Breast epithelium (tissue), 3 donors: ENCODE measurements around the gene CUL4A.

Experiments
- POLR2A ChIP-seq: fragments of 450-650 bp; IDR thresholded peaks from one replicate; pipeline ENCODE4 v1.6.1; 2016; ENCODE audit warnings: antibody characterized with exemption, mild to moderate bottlenecking, moderate library complexity
- POLR2AphosphoS5 ChIP-seq, 3 donors: sonication (generic); formaldehyde crosslinking; IDR thresholded peaks; one replicate each; pipeline ENCODE4 v1.6.1; 2017; ENCODE audit warnings: antibody characterized with exemption in 3 of 3
- TF ChIP-seq, protein P1 (sequence below), 3 donors: fragments of 450-650 bp; IDR thresholded peaks; one replicate each; pipeline ENCODE4 v1.5.1; 2016 to 2017; ENCODE audit warnings: antibody characterized with exemption in 3 of 3, mild to moderate bottlenecking in 3 of 3, moderate library complexity in 3 of 3

DNA sequence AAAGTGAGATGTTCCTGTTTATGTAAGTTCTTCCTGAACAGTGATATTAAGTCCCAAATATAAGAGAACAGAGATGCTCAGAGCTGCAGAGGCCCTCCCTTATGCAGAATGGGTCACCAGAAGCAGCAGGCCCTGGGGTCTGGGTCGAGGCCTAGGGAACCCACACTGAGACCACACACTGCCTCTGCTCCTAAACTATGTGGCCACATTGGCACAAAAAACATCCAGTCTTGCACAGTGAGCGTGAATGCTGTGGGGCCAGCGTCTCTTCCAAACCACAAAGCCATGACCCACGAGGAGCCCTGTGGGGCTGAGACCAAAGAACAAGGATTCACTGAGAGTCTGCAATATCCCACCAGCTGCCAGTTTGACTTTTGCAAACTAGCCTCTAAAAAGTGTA, 27.4 kb upstream of the CUL4A start:
- TF ChIP-seq POLR2A (no peak), POLR2AphosphoS5 (IDR thresholded peaks at IDR 0.05) (no peak)
- TF ChIP-seq, protein P1, sequence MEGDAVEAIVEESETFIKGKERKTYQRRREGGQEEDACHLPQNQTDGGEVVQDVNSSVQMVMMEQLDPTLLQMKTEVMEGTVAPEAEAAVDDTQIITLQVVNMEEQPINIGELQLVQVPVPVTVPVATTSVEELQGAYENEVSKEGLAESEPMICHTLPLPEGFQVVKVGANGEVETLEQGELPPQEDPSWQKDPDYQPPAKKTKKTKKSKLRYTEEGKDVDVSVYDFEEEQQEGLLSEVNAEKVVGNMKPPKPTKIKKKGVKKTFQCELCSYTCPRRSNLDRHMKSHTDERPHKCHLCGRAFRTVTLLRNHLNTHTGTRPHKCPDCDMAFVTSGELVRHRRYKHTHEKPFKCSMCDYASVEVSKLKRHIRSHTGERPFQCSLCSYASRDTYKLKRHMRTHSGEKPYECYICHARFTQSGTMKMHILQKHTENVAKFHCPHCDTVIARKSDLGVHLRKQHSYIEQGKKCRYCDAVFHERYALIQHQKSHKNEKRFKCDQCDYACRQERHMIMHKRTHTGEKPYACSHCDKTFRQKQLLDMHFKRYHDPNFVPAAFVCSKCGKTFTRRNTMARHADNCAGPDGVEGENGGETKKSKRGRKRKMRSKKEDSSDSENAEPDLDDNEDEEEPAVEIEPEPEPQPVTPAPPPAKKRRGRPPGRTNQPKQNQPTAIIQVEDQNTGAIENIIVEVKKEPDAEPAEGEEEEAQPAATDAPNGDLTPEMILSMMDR (IDR thresholded peaks at IDR 0.05) = no peak
